Psoas muscle (tissue), 8 donors: ENCODE data around the gene PRKRA. TPM values are rescaled to one million over a fixed set of nuclear protein-coding genes. Genes with fewer than 3 reads are reported as not detected.
A peak's percentile ranks its signal among the peaks of the same experiment; 100 is the strongest.

Experiments used
- ATAC-seq, 4 donors: fragments of 200-7000 bp; cut with Tn5 transposase; one replicate each; pipeline ENCODE4 v1.9.1; 2020; ENCODE audit warnings: moderate library complexity in 3 of 4, mild to moderate bottlenecking in 2 of 4
- DNase-seq, 2 donors: peaks; one replicate each; pipeline ENCODE4 v3.0.0-alpha.2; 2020
- H3K27ac ChIP-seq: fragments of 200-600 bp; one replicate; pipeline ENCODE4 v1.8.0; 2022
- H3K27me3 ChIP-seq, 3 donors: fragments of 200-600 bp in 1 of 3; one replicate each; pipeline versions ENCODE4 v1.6.1 to v1.8.0; 2013 to 2022; ENCODE audit warnings: low read length in 2 of 3, mild to moderate bottlenecking in 2 of 3, moderate library complexity in 1 of 3; ENCODE audit not compliant: insufficient read depth in 3 of 3
- H3K36me3 ChIP-seq, 2 donors: fragments of 200-600 bp in 1 of 2; one replicate each; pipeline versions ENCODE4 v1.6.1 to v1.8.0; 2013 to 2022; ENCODE audit warnings: low read depth in 1 of 2, mild to moderate bottlenecking in 1 of 2, moderate library complexity in 1 of 2; ENCODE audit not compliant: insufficient read depth in 1 of 2
- H3K4me1 ChIP-seq: fragments of 200-600 bp; one replicate; pipeline ENCODE4 v1.8.0; 2022
- H3K4me3 ChIP-seq: fragments of 200-600 bp; one replicate; pipeline ENCODE4 v1.8.0; 2022; ENCODE audit warnings: mild to moderate bottlenecking
- H3K9me3 ChIP-seq: fragments of 200-600 bp; one replicate; pipeline ENCODE4 v1.8.0; 2022
- WGBS, 3 donors: extraction: QIAGEN DNeasy Blood & Tissue Kit; methylation state at CpG; one replicate each; pipeline versions ENCODE4 v1.1.6 to v1.1.7; 2013; 5-methylcytosine and 5-hydroxymethylcytosine counted together
- intact Hi-C, 2 donors: fragments of 100-400 bp; cut with DNase I; formaldehyde crosslinking; loops; one replicate each; pipeline versions ENCODE4 v1.11.0 to v1.14.2; 2022
- polyA plus RNA-seq, 3 donors: library from polyadenylated mRNA; stranded (reverse); fragments of 200-250 nt; gene quantifications; one replicate each; pipeline ENCODE4 v1.2.3, GENCODE V29; 2013
- total RNA-seq, 4 donors: library from RNA; stranded (reverse); fragmentation: NEBNext Ultra II Directional in 2 of 4; extraction: Animal tissue kit (Norgen Biotek cat#: 25700) in 2 of 4; gene quantifications; one replicate each; pipeline versions ENCODE4 v1.2.1 to v1.2.4, GENCODE V29; 2021 to 2023
- TF ChIP-seq, protein P1 (sequence below): fragments of 200-600 bp; IDR thresholded peaks from one replicate; pipeline ENCODE4 v1.8.0; 2022; ENCODE audit warnings: antibody characterized with exemption
- donor health status: healthy with polysubstance abuse.
- donor health status: DM: no; HTN: no; CAD: no; lungs with moderate emphysema.
- donor health status: Bipolar disorder and iron deficiency.
- donor health status: healthy.
- donor health status: DM: yes; HTN: yes; CAD: no.
- donor health status: DM: no; HTN: no; CAD: no.
- donor health status: DM: no; HTN: no; CAD: no.
- donor health status: DM: yes; HTN: yes; CAD: no.

The PRKRA gene
- total and polyA plus RNA-seq, 7 donors: 53.1 to 106 (median 84.1) TPM

DNA sequence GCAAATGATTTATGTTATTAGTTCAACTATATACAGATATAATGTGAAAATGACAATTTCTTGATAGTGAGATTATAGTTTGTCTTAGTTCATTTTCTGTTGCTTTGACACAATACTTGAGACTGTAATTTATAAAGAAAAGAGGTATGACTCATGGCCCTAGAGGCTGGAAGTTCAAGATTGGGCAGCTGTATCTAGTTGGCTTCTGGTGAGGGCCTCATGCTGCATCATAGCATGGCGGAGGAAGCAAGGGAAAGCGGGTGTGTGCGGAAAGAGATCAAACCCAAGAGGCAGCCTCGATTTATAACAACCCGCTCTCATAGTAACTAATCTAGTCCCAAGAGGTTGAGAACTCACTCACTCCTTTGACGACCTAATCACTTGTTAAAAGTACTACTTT, 40.6 kb upstream of the PRKRA start:
- peaks cover 10 to 92% of the 10 kb centered on the region in 2 donors for H3K36me3 ChIP-seq
- intact Hi-C loops: no loop called here
- WGBS, 3 donors: 85 to 95% (median 94%) methylated on average over 6 of the region's 6 CpGs

DNA sequence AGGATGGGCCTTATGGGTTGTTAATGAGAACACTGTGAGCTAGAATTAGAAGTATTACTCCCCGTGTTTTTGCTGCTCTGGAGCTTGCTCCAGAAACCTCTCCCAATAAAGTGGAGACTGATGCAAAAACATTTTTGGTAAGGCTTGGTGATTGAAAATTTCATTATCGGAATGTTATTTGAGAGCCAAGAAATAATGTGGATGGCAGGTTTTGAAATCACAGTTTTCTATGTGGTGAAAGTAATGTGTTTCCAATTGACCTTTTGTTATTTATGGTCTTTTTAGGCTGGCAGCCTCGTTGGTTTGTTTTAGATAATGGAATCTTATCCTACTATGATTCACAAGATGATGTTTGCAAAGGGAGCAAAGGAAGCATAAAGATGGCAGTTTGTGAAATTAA, 34.4 kb upstream of the PRKRA start:
- WGBS, 3 donors: 54 to 80% (median 62%) methylated on average over 3 of the region's 3 CpGs
- Histone ChIP-seq H3K4me1 (peaks cover 31% of the 10 kb centered on the region), H3K36me3 (peaks cover 0 to 41% of the 10 kb centered on the region in 2 donors), H3K27me3 (no peaks in the 10 kb centered on the region), H3K27ac (no peak overlapping the region), H3K9me3 (no peaks in the 10 kb centered on the region), H3K4me3 (no peak overlapping the region)
- intact Hi-C loops: no loop called here
- TF ChIP-seq, protein P1, sequence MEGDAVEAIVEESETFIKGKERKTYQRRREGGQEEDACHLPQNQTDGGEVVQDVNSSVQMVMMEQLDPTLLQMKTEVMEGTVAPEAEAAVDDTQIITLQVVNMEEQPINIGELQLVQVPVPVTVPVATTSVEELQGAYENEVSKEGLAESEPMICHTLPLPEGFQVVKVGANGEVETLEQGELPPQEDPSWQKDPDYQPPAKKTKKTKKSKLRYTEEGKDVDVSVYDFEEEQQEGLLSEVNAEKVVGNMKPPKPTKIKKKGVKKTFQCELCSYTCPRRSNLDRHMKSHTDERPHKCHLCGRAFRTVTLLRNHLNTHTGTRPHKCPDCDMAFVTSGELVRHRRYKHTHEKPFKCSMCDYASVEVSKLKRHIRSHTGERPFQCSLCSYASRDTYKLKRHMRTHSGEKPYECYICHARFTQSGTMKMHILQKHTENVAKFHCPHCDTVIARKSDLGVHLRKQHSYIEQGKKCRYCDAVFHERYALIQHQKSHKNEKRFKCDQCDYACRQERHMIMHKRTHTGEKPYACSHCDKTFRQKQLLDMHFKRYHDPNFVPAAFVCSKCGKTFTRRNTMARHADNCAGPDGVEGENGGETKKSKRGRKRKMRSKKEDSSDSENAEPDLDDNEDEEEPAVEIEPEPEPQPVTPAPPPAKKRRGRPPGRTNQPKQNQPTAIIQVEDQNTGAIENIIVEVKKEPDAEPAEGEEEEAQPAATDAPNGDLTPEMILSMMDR: no peak
- no peak for ATAC-seq
- no peak for DNase-seq

More for the DNA sequence above, 40.6 kb upstream of the PRKRA start:
- H3K4me3 ChIP-seq: no peak overlapping the region
- H3K4me1 ChIP-seq: no peaks in the 10 kb centered on the region
- TF ChIP-seq, protein P1: no peak
- no peaks in the 10 kb centered on the region for H3K9me3 ChIP-seq
- no peak overlapping the region for H3K27ac ChIP-seq
- H3K27me3 ChIP-seq: no peaks in the 10 kb centered on the region
- DNase-seq (no peak), ATAC-seq (no peak)

DNA sequence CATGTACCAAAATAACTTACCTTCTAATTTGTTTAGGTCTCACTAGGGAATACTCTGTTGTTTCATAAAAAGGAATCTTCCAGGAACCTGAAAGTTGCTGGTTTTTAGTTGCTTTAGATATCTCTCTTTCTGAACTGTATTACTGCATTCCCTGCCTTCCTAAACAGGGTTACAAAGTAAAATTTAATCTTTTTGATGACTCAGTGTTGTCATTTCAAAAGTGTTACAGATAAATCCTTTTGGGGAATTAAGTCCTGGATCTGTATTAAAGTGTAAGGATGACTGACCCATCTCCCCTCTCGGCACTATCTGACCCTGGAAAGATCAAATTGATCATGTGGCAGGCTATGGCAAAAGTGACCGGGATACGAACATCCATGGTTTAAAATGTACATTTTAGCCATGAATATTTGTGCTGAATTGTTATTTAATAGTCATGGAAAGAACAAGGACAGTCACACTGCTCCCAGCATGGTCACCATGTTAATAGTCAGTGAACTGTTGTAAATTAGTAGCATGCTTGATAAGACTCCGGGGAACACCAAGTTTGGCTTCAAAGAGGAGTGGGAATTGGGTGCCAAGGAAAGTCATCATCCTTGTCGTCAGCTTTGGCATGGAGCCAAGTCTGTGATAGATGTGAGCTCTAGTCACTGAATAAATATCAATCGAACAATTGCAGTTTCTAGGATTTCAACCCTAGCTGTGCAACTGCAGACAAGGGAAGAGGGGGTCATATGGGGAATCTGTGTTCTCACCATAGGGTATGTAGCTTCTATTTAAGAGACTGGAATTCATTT, 33.5 kb upstream of the PRKRA start:
- Histone ChIP-seq H3K27ac (no peak overlapping the region), H3K36me3 (peaks cover 0 to 35% of the 10 kb centered on the region in 2 donors), H3K4me3 (no peak overlapping the region), H3K9me3 (no peaks in the 10 kb centered on the region), H3K4me1 (peaks cover 34% of the 10 kb centered on the region), H3K27me3 (no peaks in the 10 kb centered on the region)
- TF ChIP-seq, protein P1: no peak
- 29 to 43% (median 32%) methylated on average over 6 of the region's 6 CpGs for WGBS, 3 donors
- DNase-seq: peak in 1 of 2 donors; percentile 18
- ATAC-seq: no peak
- intact Hi-C loops: loop anchor here in 1 of 2 donors (5.0 kb wide), 1 partner anchor 33 kb away; no protein-coding TSS in a partner anchor

DNA sequence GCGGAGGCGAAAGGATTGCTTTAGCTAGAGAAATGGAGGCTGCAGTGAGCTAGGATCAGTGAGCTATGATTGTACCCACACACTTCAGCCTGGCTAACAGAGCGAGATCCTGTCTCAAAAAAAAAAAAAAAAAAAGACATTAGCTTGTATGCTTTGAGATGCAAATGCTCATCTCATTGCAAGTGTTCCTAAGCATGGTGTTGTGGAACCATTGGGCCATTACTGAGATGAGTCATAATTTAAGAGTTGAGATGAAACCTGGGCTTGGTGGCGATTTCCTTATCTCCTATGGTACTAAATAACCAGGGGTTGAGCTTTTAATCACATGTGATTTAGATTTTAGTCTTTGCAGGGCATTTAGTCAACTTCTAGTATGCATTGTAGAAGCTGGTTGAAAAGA, 31.5 kb upstream of the PRKRA start:
- H3K4me3 ChIP-seq: peak overlapping the region; percentile 85
- no peak overlapping the region for H3K27ac ChIP-seq
- peaks cover 44% of the 10 kb centered on the region for H3K4me1 ChIP-seq
- peaks cover 0 to 20% of the 10 kb centered on the region in 2 donors for H3K36me3 ChIP-seq
- DNase-seq: no peak
- no peaks in the 10 kb centered on the region for H3K27me3 ChIP-seq
- H3K9me3 ChIP-seq: no peaks in the 10 kb centered on the region
- TF ChIP-seq, protein P1: no peak
- no peak for ATAC-seq
- 90 to 97% (median 93%) methylated on average over 4 of the region's 4 CpGs for WGBS, 3 donors
- intact Hi-C loops: loop anchor here in 1 of 2 donors (5.0 kb wide), 1 partner anchor 35 kb away; no protein-coding TSS in a partner anchor
